ENCODE measurements around the gene GNAL. TPM values are rescaled to one million over a fixed set of nuclear protein-coding genes. Genes with fewer than 3 reads are reported as not detected.

The GNAL gene
- total RNA-seq, 6 donors from 2014 or later, result 1.00 to 6.7 (median 3.5) TPM

GRCh38 chr18:11847811-11848210 is 158.7 kb downstream of the GNAL start:
- TF ChIP-seq POLR2A (IDR thresholded peaks at IDR 0.05), result no peak
- TF ChIP-seq EP300 (IDR thresholded peaks at IDR 0.05), result no peak
- no peak for TF ChIP-seq POLR2AphosphoS5 (IDR thresholded peaks at IDR 0.05)
- TF ChIP-seq CTCF (IDR thresholded peaks at IDR 0.05), result no peak

GRCh38 chr18:11849279-11849678 is 160.2 kb downstream of the GNAL start:
- Histone ChIP-seq H3K36me3 (no peaks in the 10 kb centered on the region), H3K27me3 (no peaks in the 10 kb centered on the region), H3K4me3 (no peak overlapping the region), H3K9me3 (no peaks in the 10 kb centered on the region), H3K4me1 (peaks cover 16 to 30% (median 28%) of the 10 kb centered on the region in 4 donors), H3K27ac (peak overlapping the region; percentile 95 to 97 (median 96))
- no peak for TF ChIP-seq POLR2AphosphoS5 (IDR thresholded peaks at IDR 0.05)
- no peak for TF ChIP-seq EP300 (IDR thresholded peaks at IDR 0.05)
- no peak for TF ChIP-seq CTCF (IDR thresholded peaks at IDR 0.05)
- no peak for TF ChIP-seq POLR2A (IDR thresholded peaks at IDR 0.05)
- 96% methylated on average over 7 of the region's 7 CpGs for WGBS, 2 donors
- DNase-seq, result no peak
- ATAC-seq (ENCODE audit: low FRiP score in 2 of 2), result no peak

More at GRCh38 chr18:11847811-11848210, 158.7 kb downstream of the GNAL start:
- H3K9me3 ChIP-seq, result no peaks in the 10 kb centered on the region
- H3K36me3 ChIP-seq, result no peaks in the 10 kb centered on the region
- no peak overlapping the region for H3K4me3 ChIP-seq
- no peaks in the 10 kb centered on the region for H3K27me3 ChIP-seq
- DNase-seq (no peak), ATAC-seq (ENCODE audit: low FRiP score in 2 of 2) (no peak)
- H3K27ac ChIP-seq, result no peak overlapping the region
- WGBS, 2 donors, result 85% methylated on average over 4 of the region's 4 CpGs
- H3K4me1 ChIP-seq, result peaks cover 4 to 17% (median 14%) of the 10 kb centered on the region in 4 donors

- peak in 1 of 2 donors; percentile 76 for DNase-seq
- ATAC-seq (ENCODE audit: low FRiP score in 2 of 2), result peak; percentile 74 to 77
- H3K4me1 ChIP-seq, result peaks cover 16 to 37% (median 28%) of the 10 kb centered on the region in 4 donors
- H3K36me3 ChIP-seq, result peaks cover 0 to 5% (median 0%) of the 10 kb centered on the region in 4 donors
- peak overlapping the region; percentile 95 to 97 (median 96) for H3K27ac ChIP-seq
- peak overlapping the region; percentile 50 to 92 (median 78) for H3K4me3 ChIP-seq
- H3K9me3 ChIP-seq, result no peaks in the 10 kb centered on the region
- no peaks in the 10 kb centered on the region for H3K27me3 ChIP-seq
- WGBS, 2 donors, result 12 to 24% methylated on average over 8 to 17 of the region's 17 CpGs
- TF ChIP-seq POLR2AphosphoS5 (IDR thresholded peaks at IDR 0.05) (peak; percentile 25 to 73), POLR2A (IDR thresholded peaks at IDR 0.05) (peak in 2 of 4 donors; percentile 30 to 70), CTCF (IDR thresholded peaks at IDR 0.05) (no peak)
Measured at GRCh38 chr18:11849841-11850634, 161.0 kb downstream of the GNAL start.

GRCh38 chr18:11850821-11851145 is 161.7 kb downstream of the GNAL start:
- ATAC-seq (ENCODE audit: low FRiP score in 2 of 2) (peak; percentile 45 to 77), DNase-seq (no peak)
- no peak for TF ChIP-seq POLR2AphosphoS5 (IDR thresholded peaks at IDR 0.05)
- TF ChIP-seq CTCF (IDR thresholded peaks at IDR 0.05), result no peak
- TF ChIP-seq POLR2A (IDR thresholded peaks at IDR 0.05), result no peak
- TF ChIP-seq EP300 (IDR thresholded peaks at IDR 0.05), result no peak
- Histone ChIP-seq H3K27ac (peak overlapping the region; percentile 95 to 97 (median 96)), H3K36me3 (peaks cover 0 to 10% (median 0%) of the 10 kb centered on the region in 4 donors), H3K9me3 (no peaks in the 10 kb centered on the region), H3K4me1 (peaks cover 16 to 40% (median 29%) of the 10 kb centered on the region in 4 donors), H3K27me3 (no peaks in the 10 kb centered on the region), H3K4me3 (peak overlapping the region; percentile 50 to 92 (median 78))
- WGBS, 2 donors, result 0% methylated on average over 10 of the region's 10 CpGs
